ENCODE data around the gene LIAS.
A peak's percentile ranks its signal among the peaks of the same experiment; 100 is the strongest.
"Not testable (repeated sequence)": the region's sequence is repeated elsewhere in the genome, so short reads cannot be mapped to it uniquely, and the experiment has no call there.

The LIAS gene

DNA sequence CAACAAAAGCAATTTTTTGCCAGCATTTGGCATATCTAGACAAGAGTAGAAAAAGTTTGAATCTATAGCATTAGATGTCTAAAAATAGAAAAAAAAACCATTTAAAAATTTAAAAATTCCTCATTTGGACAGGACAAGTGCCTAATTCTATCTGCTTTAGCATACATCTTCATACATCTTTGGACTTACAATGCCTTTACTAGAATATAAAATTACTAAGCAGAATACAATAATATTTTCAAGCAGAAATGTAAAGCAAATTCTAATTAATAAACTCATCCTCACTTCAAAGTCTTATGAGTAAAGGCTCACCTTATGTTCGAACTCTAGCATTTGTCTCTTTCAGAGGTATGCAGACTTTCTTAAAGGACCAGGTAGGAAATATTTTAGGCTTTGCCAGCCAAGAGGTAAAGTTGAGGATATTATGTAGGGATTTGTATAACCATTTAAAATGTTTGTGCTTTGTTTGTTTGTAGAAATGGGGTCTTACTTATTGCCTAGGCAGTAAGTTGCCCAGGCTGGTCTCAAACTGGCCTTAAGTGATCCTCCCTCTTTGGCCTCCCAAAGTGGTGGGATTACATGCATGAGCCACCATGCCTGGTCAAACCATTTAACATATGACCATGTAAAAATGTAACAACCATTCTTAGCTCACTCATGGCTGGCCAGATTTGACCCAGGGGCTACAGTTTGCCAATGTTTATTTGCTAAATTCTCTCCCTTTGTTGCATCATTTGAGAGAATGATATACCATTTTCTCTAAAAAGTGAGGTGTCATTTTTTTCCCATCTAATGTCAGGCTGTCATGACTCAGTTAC, 39.3 kb downstream of the LIAS start:
- no peak for DNase-seq

DNA sequence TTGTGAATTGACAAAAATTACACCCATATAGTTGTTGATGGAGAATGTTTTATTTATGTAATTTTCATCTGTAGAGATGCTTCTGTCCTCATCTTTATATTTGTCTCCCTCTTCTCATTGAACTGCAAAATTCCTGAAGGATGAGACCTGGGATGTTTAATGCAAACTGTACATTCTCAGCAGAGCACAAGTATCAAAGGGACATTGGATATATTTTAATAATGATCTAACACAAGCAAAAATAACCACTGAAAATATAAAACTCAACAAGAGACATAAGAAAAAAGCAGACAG, 39.8 kb downstream of the LIAS start:
- peak; percentile 55 for DNase-seq

DNA sequence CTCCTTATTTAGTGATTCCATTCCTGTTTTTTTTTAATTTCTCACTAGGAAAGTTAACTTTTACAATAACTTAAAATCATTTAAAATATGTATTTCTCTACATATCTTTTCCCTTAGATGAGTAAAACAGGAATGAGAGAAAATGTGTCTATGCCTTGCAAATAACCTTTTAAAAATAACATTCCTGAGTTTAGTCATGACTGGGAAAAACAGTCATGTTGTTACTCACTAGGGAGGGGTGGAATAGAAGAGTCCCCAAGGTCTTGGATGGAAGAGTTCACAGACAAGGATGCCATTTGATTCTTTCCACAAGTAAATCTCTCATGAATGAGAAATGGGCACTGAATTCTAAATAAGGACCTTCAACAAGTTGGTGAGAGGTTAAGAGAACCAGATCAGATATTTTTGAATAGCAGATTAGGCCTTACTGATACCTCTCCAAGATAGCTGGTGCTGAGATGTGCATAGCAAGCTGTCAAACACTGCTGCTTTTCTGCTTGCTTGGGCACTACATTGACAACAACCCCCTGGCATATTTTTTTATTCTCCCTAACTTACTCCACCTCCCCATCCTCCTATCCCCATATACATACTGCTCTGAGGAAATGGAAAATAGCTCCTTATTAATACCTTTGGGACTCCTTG, 43.3 kb downstream of the LIAS start:
- DNase-seq: peak; percentile 98

DNA sequence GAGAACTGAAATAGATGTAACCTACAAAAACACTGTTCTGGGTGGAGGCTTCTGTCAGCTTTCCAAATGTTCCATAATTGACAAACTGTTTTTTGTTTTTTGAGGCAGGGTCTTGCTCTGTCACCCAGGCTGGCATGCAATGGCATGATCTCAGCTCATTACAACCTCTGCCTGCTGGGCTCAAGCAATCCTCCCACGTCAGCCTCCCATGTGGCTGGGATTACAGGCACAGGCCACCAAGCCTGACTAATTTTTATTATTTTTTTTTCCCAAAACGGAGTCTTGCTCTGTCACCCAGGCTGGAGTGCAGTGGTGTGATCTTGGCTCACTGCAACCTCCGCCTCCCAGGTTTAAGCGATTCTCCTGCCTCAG, 43.8 kb downstream of the LIAS start:
- DNase-seq: peak; percentile 94

DNA sequence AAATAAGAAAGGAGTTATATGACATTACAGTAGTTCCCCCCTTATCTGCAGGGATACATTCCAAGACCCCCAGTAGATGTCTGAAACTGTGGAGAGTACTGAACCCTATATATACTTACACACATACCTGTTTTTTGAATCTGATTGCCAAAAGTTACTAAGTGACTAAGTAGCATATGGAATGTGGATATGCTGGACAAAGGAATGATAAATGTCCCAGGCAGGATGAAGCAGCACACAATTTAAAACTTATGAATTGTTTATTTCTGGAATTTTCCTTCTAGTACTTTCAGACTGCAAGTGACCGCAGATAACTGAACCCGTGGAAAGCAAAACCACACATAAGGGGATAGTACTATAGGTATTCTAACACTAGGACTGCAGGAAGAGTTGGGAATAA, 45.7 kb downstream of the LIAS start:
- DNase-seq: peak; percentile 56

DNA sequence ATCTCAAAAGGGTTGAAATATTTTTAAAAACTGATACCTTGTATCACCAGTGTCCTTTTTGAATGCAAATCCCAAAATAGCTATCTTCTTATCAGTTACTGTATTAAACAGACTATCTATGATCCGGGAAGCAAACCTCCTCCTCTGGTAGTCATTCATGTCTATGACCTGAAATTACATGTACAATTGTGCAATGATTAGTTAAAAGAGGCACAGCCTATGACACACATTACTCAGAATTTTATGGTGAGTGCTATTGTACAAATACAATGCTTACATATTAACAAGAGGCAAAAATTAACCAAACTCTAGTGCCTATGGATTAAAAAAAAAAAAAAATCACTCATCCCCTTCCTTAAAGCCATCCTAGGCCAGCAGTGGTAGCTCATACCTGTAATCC, 46.7 kb downstream of the LIAS start:
- DNase-seq: no peak

DNA sequence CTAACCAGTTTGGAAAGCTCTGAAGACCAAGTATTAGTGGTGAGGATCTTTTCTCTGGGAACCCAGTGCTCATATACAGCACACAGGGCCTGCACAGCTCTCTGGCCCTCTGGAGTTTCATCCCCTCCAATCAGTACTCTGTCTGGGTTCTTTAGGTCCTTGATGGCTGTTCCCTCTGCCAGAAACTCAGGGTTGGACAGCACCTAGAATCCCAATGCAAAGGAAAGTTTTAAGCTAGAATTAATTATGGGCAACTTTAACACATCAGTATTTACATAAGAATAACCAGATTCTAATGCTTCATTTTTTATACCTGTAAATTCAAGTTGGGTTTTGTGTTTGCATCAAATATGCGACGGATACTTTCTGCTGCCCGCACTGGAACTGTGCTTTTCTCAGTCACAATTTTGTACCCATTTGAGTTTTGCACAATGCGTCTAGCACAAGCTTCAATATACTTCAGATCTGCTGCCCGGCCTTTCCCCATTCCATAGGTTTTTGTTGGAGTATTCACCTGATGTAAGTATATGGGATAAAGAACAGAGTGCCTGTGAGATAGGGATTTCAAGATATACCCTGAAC, 51.6 kb downstream of the LIAS start:
- DNase-seq: no peak

- not testable (repeated sequence) for DNase-seq
Observed at GRCh38 chr4:39514266-39514665, 55.4 kb downstream of the LIAS start.

DNA sequence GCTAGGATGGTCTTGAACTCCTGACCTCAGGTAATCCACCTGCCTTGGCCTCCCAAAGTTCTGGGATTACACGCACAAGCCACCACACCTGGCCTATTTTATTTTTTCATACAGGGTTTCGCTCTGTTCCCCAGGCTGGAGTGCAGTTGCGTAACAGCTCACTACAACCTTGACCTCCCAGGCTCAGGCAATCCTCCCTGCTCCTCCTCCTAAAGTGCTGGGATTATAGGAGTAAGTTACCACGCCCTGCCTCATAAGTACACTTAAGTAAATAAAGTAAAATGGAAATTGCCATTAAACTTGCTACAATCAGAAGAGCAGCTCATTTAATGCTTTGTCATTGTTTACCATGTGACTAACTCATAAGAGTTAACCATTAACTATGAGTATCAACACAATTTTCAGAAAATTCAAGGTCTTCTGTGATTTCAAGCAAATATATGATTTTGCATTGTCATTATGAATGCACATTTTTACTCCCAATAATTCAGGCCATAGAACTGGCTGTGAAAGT, 56.1 kb downstream of the LIAS start:
- peak; percentile 70 for DNase-seq

DNA sequence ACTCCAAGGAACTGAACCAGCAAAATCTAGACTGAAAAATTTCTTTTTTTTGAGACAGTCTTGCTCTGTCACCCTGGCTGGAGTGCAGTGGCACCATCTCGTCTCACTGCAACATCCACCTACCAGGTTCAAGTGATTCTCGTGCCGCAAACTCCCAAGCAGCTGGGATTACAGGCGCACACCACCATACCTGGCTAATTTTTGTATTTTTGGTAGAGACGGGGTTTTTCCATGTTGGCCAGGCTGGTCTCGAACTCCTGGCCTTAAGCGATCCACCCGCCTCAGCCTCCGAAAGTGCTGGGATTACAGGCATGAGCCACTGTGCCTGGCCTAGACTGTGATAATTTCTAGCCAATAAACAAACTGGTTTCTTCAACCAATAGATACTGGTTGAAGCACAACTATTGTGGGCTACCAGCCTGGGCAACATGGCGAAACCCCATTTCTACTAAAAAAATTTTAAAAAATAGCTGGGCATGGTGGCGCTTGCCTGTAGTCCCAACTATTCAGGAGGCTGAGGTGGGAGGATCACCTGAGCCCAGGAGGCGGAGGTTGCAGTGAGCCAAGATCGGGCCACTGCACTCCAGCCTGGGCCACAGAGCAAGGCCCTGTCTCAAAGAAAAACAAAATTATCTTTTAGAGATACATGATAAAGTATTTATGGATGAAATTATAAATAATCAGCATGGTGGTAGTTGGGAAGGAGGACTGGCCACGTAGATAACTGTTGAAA, 57.0 kb downstream of the LIAS start:
- DNase-seq: not testable (repeated sequence)

- no peak for DNase-seq
Observed at GRCh38 chr4:39516407-39516966, 57.6 kb downstream of the LIAS start.

GRCh38 chr4:39518484-39518883, 59.6 kb downstream of the LIAS start:
- DNase-seq: no peak

GRCh38 chr4:39521253-39521919, 62.5 kb downstream of the LIAS start:
- DNase-seq: peak; percentile 86

DNA sequence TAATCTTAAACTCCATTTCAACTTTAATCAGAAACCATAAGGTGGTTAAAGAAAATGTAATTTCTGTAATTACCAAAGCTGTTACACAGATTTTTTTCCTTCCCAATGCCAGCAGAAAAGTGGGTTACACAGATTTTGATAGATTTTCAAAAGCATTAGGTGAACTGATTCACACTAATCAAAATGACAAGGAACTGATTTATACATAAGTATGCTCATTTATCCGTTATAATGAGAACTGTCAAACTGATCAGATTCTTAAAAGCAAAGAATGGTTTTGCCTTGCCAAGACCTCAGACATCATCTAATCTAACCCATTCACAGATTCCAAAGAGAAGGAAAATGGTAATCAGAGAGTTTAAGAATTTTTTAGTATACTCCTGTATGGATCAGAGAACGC, 63.2 kb downstream of the LIAS start:
- DNase-seq: no peak

GRCh38 chr4:39524161-39524957, 65.5 kb downstream of the LIAS start:
- DNase-seq: no peak

GRCh38 chr4:39525822-39526690, 67.2 kb downstream of the LIAS start:
- DNase-seq: no peak

DNA sequence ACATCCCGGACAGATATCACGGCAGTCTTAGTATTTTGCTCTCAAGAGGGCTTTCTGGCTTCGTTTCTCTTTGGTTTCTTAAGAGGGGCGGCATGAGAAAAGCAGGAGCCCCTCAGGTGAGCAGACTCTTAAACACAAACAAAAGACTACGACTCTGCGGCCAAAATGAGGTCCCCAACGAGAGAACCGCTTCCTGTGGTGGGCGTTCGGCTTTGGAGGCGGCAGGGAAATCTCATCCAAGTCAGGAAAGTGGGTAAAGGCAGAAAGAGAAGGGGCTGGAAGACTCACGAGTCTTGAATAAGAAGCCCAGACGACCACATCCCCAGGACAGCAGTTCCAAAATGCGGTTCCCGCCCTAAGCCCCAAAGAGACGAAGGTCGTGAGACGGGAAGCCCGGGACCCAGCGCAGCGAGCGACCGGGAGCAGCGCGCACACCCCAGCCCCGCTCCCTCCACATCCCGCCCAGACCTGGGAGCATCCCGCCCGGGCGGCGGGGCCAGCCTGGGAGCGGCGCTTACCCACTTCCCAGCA, 68.0 kb downstream of the LIAS start:
- DNase-seq: no peak

DNA sequence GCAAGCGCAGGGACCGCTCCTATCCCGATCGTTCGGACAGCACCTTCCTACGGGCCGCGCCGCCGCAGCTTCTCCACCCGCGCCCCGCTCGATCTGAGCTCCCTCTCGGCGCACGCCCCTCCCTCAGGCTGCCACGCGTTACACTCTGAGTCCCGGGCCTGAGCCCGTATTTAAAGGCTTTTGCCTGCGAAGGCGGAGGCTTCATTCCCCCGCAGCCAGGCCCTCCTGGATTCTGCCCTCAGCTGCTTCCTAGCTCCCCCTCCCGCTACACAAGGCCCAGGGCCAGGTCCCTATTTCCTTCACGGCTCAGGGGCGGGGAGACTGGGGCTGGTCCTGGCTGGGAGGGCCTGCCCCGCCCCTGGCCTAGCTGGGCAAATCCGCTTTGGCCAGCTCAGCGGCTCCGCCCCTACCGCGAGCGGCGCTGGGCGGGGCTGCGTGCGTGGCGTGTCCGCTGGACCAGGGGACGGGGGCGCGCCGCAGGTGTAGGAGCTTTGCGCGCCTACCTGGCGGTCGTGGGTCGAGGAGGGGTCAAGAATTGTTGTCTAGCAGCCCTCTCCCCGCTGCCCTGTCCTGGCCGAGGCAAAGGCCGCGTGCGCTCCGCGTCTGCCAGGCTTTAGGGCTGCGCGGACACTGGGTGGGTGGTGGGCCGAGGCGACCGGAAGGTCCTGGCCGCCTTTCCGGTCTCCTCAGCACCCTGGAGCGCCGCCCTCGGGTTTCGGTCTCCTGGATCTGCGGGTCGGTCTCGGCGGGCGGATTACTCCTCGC, 68.6 kb downstream of the LIAS start, which contains the start of gene UGDH:
TSS of gene UGDH (minus strand) at position 144 of the 765 bp plus-strand sequence. CDS start 5,927 bp downstream, outside the sequence.
- peak; percentile 100 for DNase-seq

GRCh38 chr4:39528061-39528465, 69.2 kb downstream of the LIAS start:
- DNase-seq: peak; percentile 84

All from fibroblast of skin of back (primary cell).